D721Med (cell line): ENCODE data around the gene CASZ1.

Experiments
- DNase-seq: peaks from one replicate; pipeline ENCODE4 v3.0.0; 2011; ENCODE audit warnings: low spot score; ENCODE audit not compliant: insufficient read length
- FAIRE-seq: peaks from 2 replicates; lab custom pipeline; 2011; peaks lifted over from hg19 to GRCh38; lab: Jason Lieb, UNC
- TF ChIP-seq, protein P1 (sequence below): IDR thresholded peaks from 2 replicates; pipeline ENCODE4 v1.5.1; 2012; ENCODE audit warnings: mild to moderate bottlenecking, control low read depth; ENCODE audit not compliant: insufficient read depth; ENCODE audit errors: missing control alignments

Gene CASZ1

DNA sequence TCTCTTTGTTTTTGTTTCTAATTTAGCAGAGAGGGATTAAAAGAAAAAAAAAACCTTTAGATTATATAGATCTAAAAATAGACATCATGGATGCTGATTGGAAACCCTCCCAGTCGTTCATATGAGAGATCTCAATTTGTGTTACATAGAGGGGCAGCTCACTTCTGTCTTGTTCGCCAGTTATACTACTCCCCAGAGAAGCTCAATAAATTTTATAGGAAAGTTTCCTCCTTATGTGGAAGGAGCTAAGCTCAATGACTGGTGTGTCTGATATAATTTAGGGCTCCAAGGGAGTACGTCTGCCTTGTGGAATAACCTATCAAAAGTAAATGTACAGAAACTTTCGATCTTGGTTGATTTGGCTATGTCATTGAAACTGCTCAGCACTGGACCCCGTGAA is 204.1 kb downstream of the CASZ1 start:
- TF ChIP-seq, protein P1, sequence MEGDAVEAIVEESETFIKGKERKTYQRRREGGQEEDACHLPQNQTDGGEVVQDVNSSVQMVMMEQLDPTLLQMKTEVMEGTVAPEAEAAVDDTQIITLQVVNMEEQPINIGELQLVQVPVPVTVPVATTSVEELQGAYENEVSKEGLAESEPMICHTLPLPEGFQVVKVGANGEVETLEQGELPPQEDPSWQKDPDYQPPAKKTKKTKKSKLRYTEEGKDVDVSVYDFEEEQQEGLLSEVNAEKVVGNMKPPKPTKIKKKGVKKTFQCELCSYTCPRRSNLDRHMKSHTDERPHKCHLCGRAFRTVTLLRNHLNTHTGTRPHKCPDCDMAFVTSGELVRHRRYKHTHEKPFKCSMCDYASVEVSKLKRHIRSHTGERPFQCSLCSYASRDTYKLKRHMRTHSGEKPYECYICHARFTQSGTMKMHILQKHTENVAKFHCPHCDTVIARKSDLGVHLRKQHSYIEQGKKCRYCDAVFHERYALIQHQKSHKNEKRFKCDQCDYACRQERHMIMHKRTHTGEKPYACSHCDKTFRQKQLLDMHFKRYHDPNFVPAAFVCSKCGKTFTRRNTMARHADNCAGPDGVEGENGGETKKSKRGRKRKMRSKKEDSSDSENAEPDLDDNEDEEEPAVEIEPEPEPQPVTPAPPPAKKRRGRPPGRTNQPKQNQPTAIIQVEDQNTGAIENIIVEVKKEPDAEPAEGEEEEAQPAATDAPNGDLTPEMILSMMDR, result no peak
- DNase-seq (no peak), FAIRE-seq (no peak)

DNA sequence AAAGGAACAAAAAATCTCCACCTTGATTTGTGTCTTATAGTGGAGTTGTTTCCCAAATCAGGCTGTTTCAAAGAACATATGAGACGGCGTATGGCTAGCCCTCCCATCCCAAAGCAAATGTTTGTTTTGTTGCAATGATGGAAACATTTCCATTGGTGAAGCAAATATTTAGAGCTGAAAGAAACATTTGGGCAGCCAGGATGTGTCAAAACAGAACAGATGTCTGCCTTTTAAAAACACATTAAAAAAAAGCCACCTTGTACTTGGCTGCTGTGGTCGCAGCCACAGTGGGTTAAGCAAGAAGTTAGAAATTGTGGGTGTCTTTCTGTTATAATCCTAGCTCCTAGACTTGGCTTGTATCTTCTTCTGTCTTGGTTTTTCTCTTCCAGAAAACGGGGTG is 205.4 kb downstream of the CASZ1 start:
- TF ChIP-seq, protein P1, result no peak
- DNase-seq, result no peak
- FAIRE-seq, result no peak

DNA sequence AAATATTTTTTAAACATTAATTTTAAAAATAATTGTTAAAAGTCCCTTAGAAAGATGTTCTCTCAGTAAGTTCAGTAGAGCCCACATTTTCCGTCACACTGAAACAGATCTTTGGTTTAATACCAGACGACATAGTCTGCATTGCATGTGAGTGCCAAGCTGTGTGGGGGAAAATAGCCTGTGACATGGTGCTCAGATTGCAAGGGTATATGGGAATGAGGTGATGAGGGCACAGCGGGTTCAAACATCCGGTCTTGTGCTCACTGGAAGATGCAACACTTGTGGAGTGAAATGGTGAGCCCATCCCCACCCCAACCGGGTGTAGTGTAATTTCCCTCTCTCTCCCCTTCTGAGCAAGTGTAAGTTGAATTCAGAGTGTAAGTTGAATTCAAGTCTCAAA is 207.4 kb downstream of the CASZ1 start:
- TF ChIP-seq, protein P1, result no peak
- DNase-seq (no peak), FAIRE-seq (no peak)

DNA sequence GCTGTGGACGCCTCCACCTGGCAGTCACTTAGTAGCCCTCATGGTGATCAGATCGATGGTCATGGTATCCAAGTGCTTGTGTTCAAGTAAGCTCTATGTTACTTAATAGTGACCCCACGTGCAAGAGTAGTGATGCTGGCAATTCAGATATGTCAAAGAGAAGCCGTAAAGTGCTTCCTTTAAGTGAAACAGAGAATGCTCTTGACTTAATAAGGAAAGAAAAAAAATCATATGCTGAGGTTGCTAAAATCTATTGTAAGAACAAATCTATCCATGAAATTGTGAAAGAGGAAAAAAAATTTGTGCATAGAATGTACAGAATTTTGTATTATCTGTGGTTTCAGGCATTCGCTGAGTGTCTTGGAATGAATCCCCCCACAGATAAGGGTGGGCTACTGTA is 207.8 kb downstream of the CASZ1 start:
- no peak for FAIRE-seq

More for the DNA sequence above, 207.8 kb downstream of the CASZ1 start:
- no peak for DNase-seq
- TF ChIP-seq, protein P1, result no peak
